Natural killer cell (primary cell): ENCODE results near the gene SLC19A1. TPM values are rescaled to one million over a fixed set of nuclear protein-coding genes. Genes with fewer than 3 reads are reported as not detected.

Source experiments
- ATAC-seq, 3 donors: fragments of 150-1000 bp in 2 of 3; fragments of 200-7000 bp in 1 of 3; cut with Tn5 transposase; 1 replicate in 1 of 3; 2 replicates in 2 of 3; pipeline ENCODE4 v1.10.0; 2021; ENCODE audit warnings: mild to moderate bottlenecking in 2 of 3, moderate library complexity in 2 of 3
- DNase-seq, 2 donors: peaks; one replicate each; pipeline versions ENCODE4 v3.0.0 to v3.0.0-alpha.2; 2013 to 2021; ENCODE audit warnings: mixed read lengths in 1 of 2
- H3K27ac ChIP-seq: one replicate; pipeline ENCODE4 v1.5.1; 2013; ENCODE audit warnings: mild to moderate bottlenecking, low read length
- H3K27me3 ChIP-seq: one replicate; pipeline ENCODE4 v1.6.1; 2013; ENCODE audit warnings: low read length; ENCODE audit not compliant: control insufficient read depth, insufficient read depth
- H3K36me3 ChIP-seq: one replicate; pipeline ENCODE4 v1.6.1; 2013; ENCODE audit warnings: low read length; ENCODE audit not compliant: control insufficient read depth, insufficient read depth
- H3K4me1 ChIP-seq: one replicate; pipeline ENCODE4 v1.6.1; 2013; ENCODE audit warnings: low read length; ENCODE audit not compliant: control insufficient read depth, insufficient read depth
- H3K4me3 ChIP-seq: one replicate; pipeline ENCODE4 v1.5.1; 2013; ENCODE audit warnings: low read length
- H3K9me3 ChIP-seq: one replicate; pipeline ENCODE4 v1.6.1; 2013; ENCODE audit warnings: low read length; ENCODE audit not compliant: control insufficient read depth, insufficient read depth
- H3K27ac Mint-ChIP-seq, 2 donors: one replicate each; pipeline ENCODE4 v1.8.0; 2022; ENCODE audit warnings: mild to moderate bottlenecking in 2 of 2, mixed read lengths in 2 of 2, moderate library complexity in 1 of 2
- H3K27me3 Mint-ChIP-seq, 2 donors: one replicate each; pipeline ENCODE4 v1.8.0; 2022; ENCODE audit warnings: low read depth in 2 of 2, mixed read lengths in 2 of 2
- H3K36me3 Mint-ChIP-seq: one replicate; pipeline ENCODE4 v1.8.0; 2022; ENCODE audit warnings: mixed read lengths
- H3K4me1 Mint-ChIP-seq, 2 donors: one replicate each; pipeline ENCODE4 v1.8.0; 2022; ENCODE audit warnings: mixed read lengths in 2 of 2
- H3K4me3 Mint-ChIP-seq: one replicate; pipeline ENCODE4 v1.8.0; 2022; ENCODE audit warnings: mild to moderate bottlenecking, moderate library complexity, mixed read lengths
- H3K9me3 Mint-ChIP-seq, 2 donors: one replicate each; pipeline ENCODE4 v1.8.0; 2022; ENCODE audit warnings: mixed read lengths in 2 of 2
- WGBS: methylation state at CpG from one replicate; pipeline ENCODE4 v1.1.7; 2013; ENCODE audit warnings: missing lambda C conversion rate; ENCODE audit not compliant: insufficient coverage; 5-methylcytosine and 5-hydroxymethylcytosine counted together
- intact Hi-C: fragments of 100-400 bp; cut with micrococcal nuclease; formaldehyde crosslinking; loops from one replicate; pipeline ENCODE4 v1.14.2; 2022
- total RNA-seq, 4 donors: library from RNA; stranded (reverse); fragments of 120-200 nt in 1 of 4; gene quantifications; one replicate each; pipeline versions ENCODE4 v1.2.3 to v1.2.4, GENCODE V29; 2013 to 2022
- TF ChIP-seq, protein P1 (sequence below): fragments of 200-600 bp; IDR thresholded peaks from one replicate; pipeline ENCODE4 v1.8.0; 2022; ENCODE audit warnings: antibody characterized with exemption

Gene SLC19A1
- total RNA-seq, 3 donors from 2014 or later (not counting 1 experiment from before 2014, with no cell fraction given), result 2.5 to 9.0 (median 4.9) TPM

DNA sequence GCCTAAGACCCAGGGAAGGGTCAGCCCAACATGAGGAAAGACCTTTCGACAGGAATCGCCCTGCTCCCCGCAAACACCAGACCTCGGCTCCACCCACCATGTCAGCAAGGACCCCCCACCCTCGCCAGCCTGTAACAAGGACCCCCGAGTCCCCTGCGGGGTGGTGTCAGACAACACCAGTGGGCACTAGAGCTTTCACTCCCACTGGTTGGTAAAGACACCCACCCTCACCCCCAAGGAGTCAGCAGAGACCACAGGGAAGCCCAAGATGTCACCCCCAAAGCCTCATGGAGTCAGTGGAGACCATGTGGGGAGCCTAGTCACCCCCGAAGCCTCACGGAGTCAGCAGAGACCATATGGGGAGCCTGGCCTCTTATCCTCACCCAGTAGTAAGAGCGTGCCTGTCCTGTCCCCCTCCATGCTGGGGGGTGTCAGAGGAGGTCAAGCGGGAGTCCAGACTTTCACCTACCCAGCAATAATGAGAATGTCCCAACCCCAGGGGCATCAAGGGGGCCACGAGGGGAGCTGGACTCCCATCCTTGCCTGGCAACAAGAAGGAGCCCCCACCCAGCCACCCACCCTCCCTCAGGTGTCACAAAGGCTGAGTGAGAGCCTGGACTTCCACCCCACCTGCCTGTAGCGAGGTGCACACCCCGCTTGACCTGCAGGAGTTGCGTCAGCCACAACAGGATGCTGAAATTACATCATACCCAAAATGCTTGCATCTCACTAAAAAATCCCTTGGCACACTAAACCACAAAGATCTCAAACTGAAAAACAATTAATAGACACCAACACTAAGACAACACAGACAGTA lies 24.8 kb downstream of the SLC19A1 start:
- H3K4me3 Mint-ChIP-seq, result no peak overlapping the region
- H3K4me1 Mint-ChIP-seq, result no peaks in the 10 kb centered on the region
- H3K4me3 ChIP-seq, result no peak overlapping the region
- H3K27me3 ChIP-seq, result no peaks in the 10 kb centered on the region
- H3K27ac ChIP-seq, result no peak overlapping the region
- peaks cover 12 to 14% of the 10 kb centered on the region in 2 donors for H3K9me3 Mint-ChIP-seq
- intact Hi-C loops, result no loop called here
- H3K27ac Mint-ChIP-seq, result no peak overlapping the region
- ATAC-seq (peak in 1 of 3 donors; percentile 30), DNase-seq (peak in 1 of 2 donors; percentile 22)
- 83% methylated on average over 15 of the region's 15 CpGs for WGBS
- H3K36me3 ChIP-seq, result no peaks in the 10 kb centered on the region
- peaks cover 24% of the 10 kb centered on the region for H3K4me1 ChIP-seq
- TF ChIP-seq, protein P1, sequence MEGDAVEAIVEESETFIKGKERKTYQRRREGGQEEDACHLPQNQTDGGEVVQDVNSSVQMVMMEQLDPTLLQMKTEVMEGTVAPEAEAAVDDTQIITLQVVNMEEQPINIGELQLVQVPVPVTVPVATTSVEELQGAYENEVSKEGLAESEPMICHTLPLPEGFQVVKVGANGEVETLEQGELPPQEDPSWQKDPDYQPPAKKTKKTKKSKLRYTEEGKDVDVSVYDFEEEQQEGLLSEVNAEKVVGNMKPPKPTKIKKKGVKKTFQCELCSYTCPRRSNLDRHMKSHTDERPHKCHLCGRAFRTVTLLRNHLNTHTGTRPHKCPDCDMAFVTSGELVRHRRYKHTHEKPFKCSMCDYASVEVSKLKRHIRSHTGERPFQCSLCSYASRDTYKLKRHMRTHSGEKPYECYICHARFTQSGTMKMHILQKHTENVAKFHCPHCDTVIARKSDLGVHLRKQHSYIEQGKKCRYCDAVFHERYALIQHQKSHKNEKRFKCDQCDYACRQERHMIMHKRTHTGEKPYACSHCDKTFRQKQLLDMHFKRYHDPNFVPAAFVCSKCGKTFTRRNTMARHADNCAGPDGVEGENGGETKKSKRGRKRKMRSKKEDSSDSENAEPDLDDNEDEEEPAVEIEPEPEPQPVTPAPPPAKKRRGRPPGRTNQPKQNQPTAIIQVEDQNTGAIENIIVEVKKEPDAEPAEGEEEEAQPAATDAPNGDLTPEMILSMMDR, result no peak
- no peaks in the 10 kb centered on the region for H3K9me3 ChIP-seq
- H3K36me3 Mint-ChIP-seq, result peaks cover 28% of the 10 kb centered on the region
- H3K27me3 Mint-ChIP-seq, result no peaks in the 10 kb centered on the region

DNA sequence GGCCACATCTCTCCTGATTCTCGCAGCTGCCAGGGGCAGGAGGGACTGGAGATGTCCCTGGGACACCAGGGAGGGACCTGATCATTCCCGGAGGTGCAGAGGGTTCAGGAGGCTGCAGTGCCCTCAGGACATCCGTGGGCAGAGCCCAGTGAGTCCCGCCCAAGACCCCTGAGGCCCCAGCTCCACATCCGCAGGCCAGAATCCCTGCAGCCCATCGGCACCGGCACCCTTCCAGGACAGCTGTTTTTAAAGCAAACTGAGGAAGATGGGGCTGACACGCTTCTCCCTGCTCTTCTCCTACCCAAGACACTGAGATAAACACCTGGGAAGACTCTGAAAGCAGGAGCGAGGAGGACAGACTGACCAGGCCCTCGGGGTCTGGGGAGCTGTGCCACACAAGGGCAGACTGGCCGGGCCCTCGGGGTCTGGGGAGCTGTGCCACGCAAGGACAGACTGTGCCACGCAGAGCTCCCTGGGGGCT lies 25.5 kb downstream of the SLC19A1 start:
- peaks cover 24% of the 10 kb centered on the region for H3K4me1 ChIP-seq
- TF ChIP-seq, protein P1, result no peak
- H3K9me3 ChIP-seq, result no peaks in the 10 kb centered on the region
- Mint-ChIP-seq H3K9me3 (peaks cover 12 to 14% of the 10 kb centered on the region in 2 donors), H3K36me3 (peaks cover 28% of the 10 kb centered on the region), H3K4me1 (no peaks in the 10 kb centered on the region), H3K4me3 (no peak overlapping the region), H3K27ac (no peak overlapping the region), H3K27me3 (no peaks in the 10 kb centered on the region)
- ATAC-seq, result no peak
- intact Hi-C loops, result no loop called here
- no peaks in the 10 kb centered on the region for H3K36me3 ChIP-seq
- no peak overlapping the region for H3K4me3 ChIP-seq
- no peak for DNase-seq
- no peaks in the 10 kb centered on the region for H3K27me3 ChIP-seq
- H3K27ac ChIP-seq, result no peak overlapping the region
- 93% methylated on average over 14 of the region's 14 CpGs for WGBS

GRCh38 chr21:45516071-45516670 lies 26.1 kb downstream of the SLC19A1 start:
- peaks cover 24% of the 10 kb centered on the region for H3K4me1 ChIP-seq
- no peaks in the 10 kb centered on the region for H3K36me3 ChIP-seq
- no peaks in the 10 kb centered on the region for H3K27me3 Mint-ChIP-seq
- H3K4me3 ChIP-seq, result no peak overlapping the region
- intact Hi-C loops, result no loop called here
- DNase-seq (no peak), ATAC-seq (no peak)
- no peaks in the 10 kb centered on the region for H3K27me3 ChIP-seq
- no peak overlapping the region for H3K4me3 Mint-ChIP-seq
- H3K27ac ChIP-seq, result no peak overlapping the region
- no peaks in the 10 kb centered on the region for H3K4me1 Mint-ChIP-seq
- peaks cover 28% of the 10 kb centered on the region for H3K36me3 Mint-ChIP-seq
- no peaks in the 10 kb centered on the region for H3K9me3 ChIP-seq
- TF ChIP-seq, protein P1, result no peak
- H3K9me3 Mint-ChIP-seq, result peaks cover 12 to 14% of the 10 kb centered on the region in 2 donors
- H3K27ac Mint-ChIP-seq, result no peak overlapping the region
- 96% methylated on average over 21 of the region's 21 CpGs for WGBS
